ENCODE results near the gene SENP7.
"Not testable (repeated sequence)": the region's sequence is repeated elsewhere in the genome, so short reads cannot be mapped to it uniquely, and the experiment has no call there.

The SENP7 gene

GRCh38 chr3:101521211-101521701 is 8.2 kb upstream of the SENP7 start:
- no peak for DNase-seq (ENCODE audit: low read depth)

- no peak for DNase-seq (ENCODE audit: low read depth)
Measured at GRCh38 chr3:101519685-101520365, 6.8 kb upstream of the SENP7 start.

GRCh38 chr3:101518421-101518871 is 5.4 kb upstream of the SENP7 start:
- no peak for DNase-seq (ENCODE audit: low read depth)

GRCh38 chr3:101513419-101513986 is 491 bp upstream of the SENP7 start:
- DNase-seq (ENCODE audit: low read depth) = no peak

GRCh38 chr3:101512396-101512645 is 691 bp downstream of the SENP7 start:
- no peak for DNase-seq (ENCODE audit: low read depth)

GRCh38 chr3:101509811-101510210 is 3.2 kb downstream of the SENP7 start:
- no peak for DNase-seq (ENCODE audit: low read depth)

- no peak for DNase-seq (ENCODE audit: low read depth)
Measured at GRCh38 chr3:101509281-101509680, 3.7 kb downstream of the SENP7 start.

GRCh38 chr3:101501783-101502182 is 11.2 kb downstream of the SENP7 start:
- DNase-seq (ENCODE audit: low read depth) = no peak

GRCh38 chr3:101500208-101500607 is 12.8 kb downstream of the SENP7 start:
- DNase-seq (ENCODE audit: low read depth) = no peak

GRCh38 chr3:101497803-101498202 is 15.2 kb downstream of the SENP7 start:
- no peak for DNase-seq (ENCODE audit: low read depth)

GRCh38 chr3:101495552-101495951 is 17.5 kb downstream of the SENP7 start:
- no peak for DNase-seq (ENCODE audit: low read depth)

- DNase-seq (ENCODE audit: low read depth) = no peak
Measured at GRCh38 chr3:101484805-101485620, 28.0 kb downstream of the SENP7 start.

GRCh38 chr3:101478980-101479379 is 34.0 kb downstream of the SENP7 start:
- no peak for DNase-seq (ENCODE audit: low read depth)

GRCh38 chr3:101474841-101475552 is 38.0 kb downstream of the SENP7 start:
- DNase-seq (ENCODE audit: low read depth) = not testable (repeated sequence)

GRCh38 chr3:101468676-101469075 is 44.3 kb downstream of the SENP7 start:
- not testable (repeated sequence) for DNase-seq (ENCODE audit: low read depth)

- not testable (repeated sequence) for DNase-seq (ENCODE audit: low read depth)
Measured at GRCh38 chr3:101467310-101467663, 45.7 kb downstream of the SENP7 start.

GRCh38 chr3:101466465-101467309 is 46.3 kb downstream of the SENP7 start:
- peak; percentile 5 for DNase-seq (ENCODE audit: low read depth)

GRCh38 chr3:101464235-101464634 is 48.8 kb downstream of the SENP7 start:
- no peak for DNase-seq (ENCODE audit: low read depth)

GRCh38 chr3:101461451-101461850 is 51.6 kb downstream of the SENP7 start:
- no peak for DNase-seq (ENCODE audit: low read depth)

- no peak for DNase-seq (ENCODE audit: low read depth)
Measured at GRCh38 chr3:101458387-101458786, 54.6 kb downstream of the SENP7 start.

GRCh38 chr3:101454629-101455028 is 58.4 kb downstream of the SENP7 start:
- DNase-seq (ENCODE audit: low read depth) = no peak

GRCh38 chr3:101453961-101454360 is 59.1 kb downstream of the SENP7 start:
- no peak for DNase-seq (ENCODE audit: low read depth)
